T47D (cell line): ENCODE results near the gene PARD3.
"Not testable (repeated sequence)": the region's sequence is repeated elsewhere in the genome, so short reads cannot be mapped to it uniquely, and the experiment has no call there.

Experiments used
- DNase-seq, 2 experiments: peaks; one replicate each; pipeline versions ENCODE4 v3.0.0 to v3.0.0-alpha.2; 2011 to 2012; ENCODE audit warnings: low read depth in 1 of 2, low spot score in 1 of 2
- JUND ChIP-seq: IDR thresholded peaks from 2 replicates; pipeline ENCODE4 v1.6.1; 2012; ENCODE audit warnings: low read depth
- in situ Hi-C: cut with HindIII; loops from 2 replicates; pipeline ENCODE4 v1.10.0; 2016; ENCODE audit warnings: low sequenced_read_pairs, low pct_unique_long_range_greater_than_20kb

The PARD3 gene

GRCh38 chr10:34428501-34428900 is 386.6 kb downstream of the PARD3 start:
- in situ Hi-C loops: no loop called here
- no peak for DNase-seq
- no peak for TF ChIP-seq JUND

GRCh38 chr10:34427911-34428216 is 387.2 kb downstream of the PARD3 start:
- TF ChIP-seq JUND: no peak
- in situ Hi-C loops: no loop called here
- DNase-seq: no peak

GRCh38 chr10:34427158-34427910 is 387.8 kb downstream of the PARD3 start:
- in situ Hi-C loops: not testable (repeated sequence)
- peak in 1 of 2 experiments; percentile 22 for DNase-seq

- in situ Hi-C loops, DNase-seq: not testable (repeated sequence)
Measured at GRCh38 chr10:34426538-34427157, 388.4 kb downstream of the PARD3 start.

GRCh38 chr10:34426041-34426440 is 389.1 kb downstream of the PARD3 start:
- in situ Hi-C loops: no loop called here
- no peak for TF ChIP-seq JUND
- DNase-seq: no peak

GRCh38 chr10:34423673-34424625 is 391.1 kb downstream of the PARD3 start:
- DNase-seq: no peak
- no peak for TF ChIP-seq JUND
- in situ Hi-C loops: no loop called here

GRCh38 chr10:34420795-34421194 is 394.3 kb downstream of the PARD3 start:
- DNase-seq: no peak
- TF ChIP-seq JUND: no peak
- in situ Hi-C loops: no loop called here

GRCh38 chr10:34420273-34420672 is 394.8 kb downstream of the PARD3 start:
- DNase-seq: no peak
- no peak for TF ChIP-seq JUND
- in situ Hi-C loops: no loop called here

- in situ Hi-C loops: no loop called here
- no peak for TF ChIP-seq JUND
- DNase-seq: no peak
Measured at GRCh38 chr10:34415039-34415438, 400.1 kb downstream of the PARD3 start.

GRCh38 chr10:34413756-34414587 is 401.1 kb downstream of the PARD3 start:
- no peak for DNase-seq
- TF ChIP-seq JUND: no peak
- in situ Hi-C loops: no loop called here

- no peak for DNase-seq
- no peak for TF ChIP-seq JUND
- in situ Hi-C loops: no loop called here
Measured at GRCh38 chr10:34413214-34413613, 401.9 kb downstream of the PARD3 start.

GRCh38 chr10:34408956-34409355 is 406.1 kb downstream of the PARD3 start:
- no peak for TF ChIP-seq JUND

More at GRCh38 chr10:34408956-34409355, 406.1 kb downstream of the PARD3 start:
- in situ Hi-C loops: no loop called here
- no peak for DNase-seq
